ENCODE measurements around the gene RPA4. TPM values are rescaled to one million over a fixed set of nuclear protein-coding genes. Genes with fewer than 3 reads are reported as not detected.
"Not testable (repeated sequence)": the region's sequence is repeated elsewhere in the genome, so short reads cannot be mapped to it uniquely, and the experiment has no call there.

Gene RPA4
- total and polyA plus RNA-seq, 8 donors, result 0.17 to 1.2 (median 0.23) TPM; not detected in 2

DNA sequence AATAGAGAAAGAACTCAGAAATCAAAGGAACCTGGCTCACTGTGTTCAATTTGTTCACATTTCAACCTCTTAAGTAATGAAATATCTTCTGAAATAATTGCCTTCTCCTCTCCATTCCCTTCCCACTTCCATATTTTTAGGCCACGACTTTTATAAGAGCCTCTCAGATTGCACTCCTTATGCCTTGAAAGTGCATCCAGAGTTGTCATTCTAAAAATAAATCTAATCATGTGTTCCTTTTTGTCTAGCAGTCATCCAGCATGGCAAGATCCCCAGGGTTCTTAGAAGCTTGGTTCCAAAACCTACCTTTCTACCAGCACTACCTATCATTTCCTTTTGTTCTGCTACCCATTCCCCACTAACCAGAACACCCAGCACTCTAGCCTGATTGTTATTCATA lies 42.4 kb upstream of the RPA4 start:
- intact Hi-C loops (cut with DNase I), result no loop called here
- Histone ChIP-seq H3K36me3 (no peaks in the 10 kb centered on the region), H3K9me3 (no peaks in the 10 kb centered on the region), H3K4me1 (no peaks in the 10 kb centered on the region), H3K27ac (no peak overlapping the region), H3K27me3 (no peaks in the 10 kb centered on the region), H3K4me3 (no peak overlapping the region)
- ATAC-seq (no peak), DNase-seq (no peak)
- TF ChIP-seq, protein P1, sequence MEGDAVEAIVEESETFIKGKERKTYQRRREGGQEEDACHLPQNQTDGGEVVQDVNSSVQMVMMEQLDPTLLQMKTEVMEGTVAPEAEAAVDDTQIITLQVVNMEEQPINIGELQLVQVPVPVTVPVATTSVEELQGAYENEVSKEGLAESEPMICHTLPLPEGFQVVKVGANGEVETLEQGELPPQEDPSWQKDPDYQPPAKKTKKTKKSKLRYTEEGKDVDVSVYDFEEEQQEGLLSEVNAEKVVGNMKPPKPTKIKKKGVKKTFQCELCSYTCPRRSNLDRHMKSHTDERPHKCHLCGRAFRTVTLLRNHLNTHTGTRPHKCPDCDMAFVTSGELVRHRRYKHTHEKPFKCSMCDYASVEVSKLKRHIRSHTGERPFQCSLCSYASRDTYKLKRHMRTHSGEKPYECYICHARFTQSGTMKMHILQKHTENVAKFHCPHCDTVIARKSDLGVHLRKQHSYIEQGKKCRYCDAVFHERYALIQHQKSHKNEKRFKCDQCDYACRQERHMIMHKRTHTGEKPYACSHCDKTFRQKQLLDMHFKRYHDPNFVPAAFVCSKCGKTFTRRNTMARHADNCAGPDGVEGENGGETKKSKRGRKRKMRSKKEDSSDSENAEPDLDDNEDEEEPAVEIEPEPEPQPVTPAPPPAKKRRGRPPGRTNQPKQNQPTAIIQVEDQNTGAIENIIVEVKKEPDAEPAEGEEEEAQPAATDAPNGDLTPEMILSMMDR (IDR thresholded peaks at IDR 0.05), result no peak

GRCh38 chrX:96841866-96842265 lies 41.8 kb upstream of the RPA4 start:
- ATAC-seq, H3K4me1 ChIP-seq: not testable (repeated sequence)

DNA sequence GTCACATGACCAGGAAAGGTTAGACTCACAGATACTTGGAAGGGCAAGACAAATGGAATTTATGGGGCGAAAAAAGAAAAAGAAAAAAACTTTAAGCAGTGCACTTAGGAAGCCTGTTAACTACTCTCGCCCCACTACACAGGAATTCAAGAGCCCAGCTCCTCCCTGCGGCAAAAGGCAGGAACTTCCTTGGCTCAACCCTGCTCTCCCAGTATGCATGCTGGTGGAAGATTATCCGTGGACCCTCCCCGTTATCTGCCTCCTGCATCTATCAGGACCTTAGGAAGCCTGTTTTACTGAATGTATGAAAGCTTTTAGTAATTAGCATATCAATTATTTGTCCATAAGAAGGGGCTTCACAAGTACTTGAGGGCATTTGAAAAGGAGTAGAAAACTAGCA lies 40.1 kb upstream of the RPA4 start:
- H3K9me3 ChIP-seq, result no peaks in the 10 kb centered on the region
- H3K4me1 ChIP-seq, result no peaks in the 10 kb centered on the region
- no peak overlapping the region for H3K4me3 ChIP-seq
- ATAC-seq, result peak; percentile 85
- peaks cover 0 to 3% of the 10 kb centered on the region in 2 donors for H3K27me3 ChIP-seq
- TF ChIP-seq, protein P1 (IDR thresholded peaks at IDR 0.05), result no peak
- H3K27ac ChIP-seq, result no peak overlapping the region
- DNase-seq, result no peak
- H3K36me3 ChIP-seq, result no peaks in the 10 kb centered on the region
- intact Hi-C loops (cut with DNase I), result no loop called here

More at GRCh38 chrX:96841866-96842265, 41.8 kb upstream of the RPA4 start:
- H3K36me3 ChIP-seq; intact Hi-C loops (cut with DNase I); H3K4me3 ChIP-seq; H3K27ac ChIP-seq; H3K27me3 ChIP-seq; H3K9me3 ChIP-seq; DNase-seq: not testable (repeated sequence)

GRCh38 chrX:96846841-96847240 lies 36.9 kb upstream of the RPA4 start:
- Histone ChIP-seq H3K9me3 (no peaks in the 10 kb centered on the region), H3K4me3 (no peak overlapping the region), H3K27ac (no peak overlapping the region), H3K36me3 (no peaks in the 10 kb centered on the region), H3K4me1 (no peaks in the 10 kb centered on the region), H3K27me3 (peaks cover 0 to 3% of the 10 kb centered on the region in 2 donors)
- TF ChIP-seq, protein P1 (IDR thresholded peaks at IDR 0.05), result no peak
- no peak for DNase-seq
- intact Hi-C loops (cut with DNase I), result no loop called here
- no peak for ATAC-seq

DNA sequence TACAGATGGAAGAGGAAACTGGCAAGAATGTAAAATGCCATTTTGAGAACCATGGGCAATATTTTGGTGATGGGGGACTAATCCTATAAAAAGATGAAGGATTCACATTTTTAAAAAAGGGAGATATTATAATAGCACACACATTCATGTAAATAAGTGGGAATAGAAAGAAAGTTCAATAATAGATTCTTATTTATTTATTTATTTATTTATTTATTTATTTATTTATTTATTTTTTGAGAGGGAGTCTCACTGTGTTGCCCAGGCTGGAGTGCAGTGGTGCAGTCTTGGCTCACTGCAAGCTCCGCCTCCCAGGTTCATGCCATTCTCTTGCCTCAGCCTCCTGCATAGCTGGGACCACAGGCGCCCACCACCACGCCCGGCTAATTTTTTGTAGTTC lies 24.3 kb upstream of the RPA4 start:
- ATAC-seq, H3K27me3 ChIP-seq: not testable (repeated sequence)

DNA sequence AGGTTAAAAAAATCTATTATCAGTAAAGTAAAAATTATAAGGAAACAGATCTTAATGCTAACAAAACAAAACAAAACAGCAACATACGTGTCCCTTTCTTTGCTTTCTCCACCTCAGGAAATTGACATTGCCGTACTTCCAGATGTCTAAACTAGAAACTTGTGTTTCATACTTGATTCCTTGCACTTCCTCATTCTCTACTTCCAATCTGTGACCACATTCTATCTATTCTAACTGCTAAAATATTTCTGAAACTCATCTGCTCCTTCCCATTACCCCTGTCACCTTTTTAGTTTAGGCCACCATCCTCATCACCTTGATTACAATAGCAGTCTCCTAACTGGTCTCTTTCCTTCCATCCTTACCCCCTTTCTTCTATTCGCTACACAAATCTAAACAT lies 22.5 kb upstream of the RPA4 start:
- no peak for DNase-seq
- Histone ChIP-seq H3K36me3 (no peaks in the 10 kb centered on the region), H3K4me3 (no peak overlapping the region), H3K4me1 (no peaks in the 10 kb centered on the region), H3K27ac (no peak overlapping the region), H3K9me3 (no peaks in the 10 kb centered on the region), H3K27me3 (no peaks in the 10 kb centered on the region)
- intact Hi-C loops (cut with DNase I), result no loop called here
- TF ChIP-seq, protein P1 (IDR thresholded peaks at IDR 0.05), result no peak
- ATAC-seq, result no peak

More for the DNA sequence above, 24.3 kb upstream of the RPA4 start:
- H3K9me3 ChIP-seq; H3K4me1 ChIP-seq; H3K4me3 ChIP-seq; DNase-seq; H3K27ac ChIP-seq; intact Hi-C loops (cut with DNase I); H3K36me3 ChIP-seq: not testable (repeated sequence)
